Muscle of arm (tissue), 14 donors: Measurements from ENCODE around the gene CDK16. TPM values are rescaled to one million over a fixed set of nuclear protein-coding genes. Genes with fewer than 3 reads are reported as not detected.
A peak's percentile ranks its signal among the peaks of the same experiment; 100 is the strongest.

Source experiments
- DNase-seq: peaks from one replicate; pipeline ENCODE4 v3.0.0-alpha.2; 2013
- long read RNA-seq, 11 donors: transcript quantifications; one replicate each; lab custom pipeline, GENCODE V29; 2026
- polyA plus RNA-seq, 12 donors: library from polyadenylated mRNA; unstranded; fragments of 120-200 nt; gene quantifications; one replicate each; pipeline ENCODE4 v1.2.1, GENCODE V29; 2013; ENCODE audit not compliant: insufficient read length in 12 of 12

CDK16 gene
- polyA plus RNA-seq: 100 to 1,000 TPM in 6 of 12 donors, 10 to 100 TPM in 5, not detected in 1; 84.6 to 119 (median 101) TPM
- long read RNA-seq, donor 1, transcript CDK16-202 (16 exons, 3,144 nt): major isoform, 8 of 17 reads
- long read RNA-seq, donor 1, partial matches to known transcripts: 5 of 17 reads
- long read RNA-seq, donor 1, other reads (novel, unspliced or antisense): 0 of 17 reads
- long read RNA-seq, donor 2, transcript CDK16-202 (16 exons, 3,144 nt): major isoform, 16 of 29 reads
- long read RNA-seq, donor 2, transcript CDK16-204 (16 exons, 3,158 nt): minor isoform, 6 of 29 reads
- long read RNA-seq, donor 2, partial matches to known transcripts: 7 of 29 reads
- long read RNA-seq, donor 2, other reads (novel, unspliced or antisense): 0 of 29 reads
- long read RNA-seq, donor 3, transcript CDK16-202 (16 exons, 3,144 nt): major isoform, 8 of 8 reads
- long read RNA-seq, donor 3, partial matches to known transcripts: 0 of 8 reads
- long read RNA-seq, donor 3, other reads (novel, unspliced or antisense): 0 of 8 reads
- long read RNA-seq, donor 4, transcript CDK16-202 (16 exons, 3,144 nt): major isoform, 5 of 5 reads
- long read RNA-seq, donor 4, partial matches to known transcripts: 0 of 5 reads
- long read RNA-seq, donor 4, other reads (novel, unspliced or antisense): 0 of 5 reads
- long read RNA-seq, donor 5, transcript CDK16-204 (16 exons, 3,158 nt): minor isoform, 6 of 35 reads
- long read RNA-seq, donor 5, transcript CDK16-202 (16 exons, 3,144 nt): major isoform, 28 of 35 reads
- long read RNA-seq, donor 5, partial matches to known transcripts: 0 of 35 reads
- long read RNA-seq, donor 5, other reads (novel, unspliced or antisense): 0 of 35 reads
- long read RNA-seq, donor 6, transcript CDK16-202 (16 exons, 3,144 nt): major isoform, 11 of 18 reads
- long read RNA-seq, donor 6, partial matches to known transcripts: 6 of 18 reads
- long read RNA-seq, donor 6, other reads (novel, unspliced or antisense): 0 of 18 reads
- long read RNA-seq, donor 7, transcript CDK16-202 (16 exons, 3,144 nt): major isoform, 6 of 12 reads
- long read RNA-seq, donor 7, partial matches to known transcripts: 5 of 12 reads
- long read RNA-seq, donor 7, other reads (novel, unspliced or antisense): 0 of 12 reads
- long read RNA-seq, donor 8, transcript CDK16-202 (16 exons, 3,144 nt): major isoform, 21 of 33 reads
- long read RNA-seq, donor 8, partial matches to known transcripts: 6 of 33 reads
- long read RNA-seq, donor 8, other reads (novel, unspliced or antisense): 0 of 33 reads
- long read RNA-seq, donor 9, partial matches to known transcripts: 0 of 3 reads
- long read RNA-seq, donor 9, other reads (novel, unspliced or antisense): 0 of 3 reads
- long read RNA-seq, donor 10, transcript CDK16-202 (16 exons, 3,144 nt): major isoform, 15 of 17 reads
- long read RNA-seq, donor 10, partial matches to known transcripts: 0 of 17 reads
- long read RNA-seq, donor 10, other reads (novel, unspliced or antisense): 0 of 17 reads
- long read RNA-seq, donor 11, transcript CDK16-202 (16 exons, 3,144 nt): major isoform, 13 of 16 reads
- long read RNA-seq, donor 11, partial matches to known transcripts: 0 of 16 reads
- long read RNA-seq, donor 11, other reads (novel, unspliced or antisense): 0 of 16 reads

GRCh38 chrX:47218280-47218919, at the start of gene CDK16:
Gene CDK16, plus strand, starts transcription at chrX:47218681. Its CDS starts 4,877 bp downstream, at chrX:47223558.
- DNase-seq: peak; percentile 92

GRCh38 chrX:47169273-47169672, 49.2 kb upstream of the CDK16 start:
- DNase-seq: no peak

- DNase-seq: no peak
Measured at GRCh38 chrX:47169726-47170515, 48.6 kb upstream of the CDK16 start.

- DNase-seq: no peak
Measured at GRCh38 chrX:47170861-47171692, 47.4 kb upstream of the CDK16 start.

- no peak for DNase-seq
Measured at GRCh38 chrX:47171996-47172395, 46.5 kb upstream of the CDK16 start.

GRCh38 chrX:47172549-47172948, 45.9 kb upstream of the CDK16 start:
- DNase-seq: no peak

- no peak for DNase-seq
Measured at GRCh38 chrX:47172971-47173792, 45.3 kb upstream of the CDK16 start.

- no peak for DNase-seq
Measured at GRCh38 chrX:47174376-47174775, 44.1 kb upstream of the CDK16 start.

GRCh38 chrX:47174846-47175587, 43.5 kb upstream of the CDK16 start:
- DNase-seq: no peak

GRCh38 chrX:47175588-47175980, 42.9 kb upstream of the CDK16 start:
- no peak for DNase-seq

GRCh38 chrX:47176101-47176740, 42.3 kb upstream of the CDK16 start:
- DNase-seq: no peak

GRCh38 chrX:47177079-47177478, 41.4 kb upstream of the CDK16 start:
- no peak for DNase-seq

GRCh38 chrX:47178337-47178736, 40.1 kb upstream of the CDK16 start:
- DNase-seq: no peak

GRCh38 chrX:47179221-47179927, 39.1 kb upstream of the CDK16 start:
- no peak for DNase-seq

GRCh38 chrX:47179928-47180255, 38.6 kb upstream of the CDK16 start:
- DNase-seq: no peak

- DNase-seq: no peak
Measured at GRCh38 chrX:47180346-47180745, 38.1 kb upstream of the CDK16 start.
